CD14-positive monocyte (primary cell): ENCODE measurements around the gene GTF2I. TPM values are rescaled to one million over a fixed set of nuclear protein-coding genes. Genes with fewer than 3 reads are reported as not detected.
"Not testable (repeated sequence)": the region's sequence is repeated elsewhere in the genome, so short reads cannot be mapped to it uniquely, and the experiment has no call there.

Experiments used
- DNase-seq, 3 donors: peaks; one replicate each; pipeline ENCODE4 v3.0.0-alpha.2; 2011 to 2022
- H2AFZ ChIP-seq: 2 replicates; pipeline ENCODE4 v1.6.0; 2012; ENCODE audit warnings: mild to moderate bottlenecking, low read depth, low read length, inconsistent platforms; ENCODE audit not compliant: insufficient read depth, poor library complexity, severe bottlenecking
- H3K27ac ChIP-seq, 2 donors: 1 replicate in 1 of 2; 2 replicates in 1 of 2; pipeline ENCODE4 v1.5.1; 2012 to 2013; ENCODE audit warnings: low read length in 2 of 2, control low read depth in 1 of 2, inconsistent platforms in 1 of 2, low read depth in 1 of 2, mild to moderate bottlenecking in 1 of 2
- H3K27me3 ChIP-seq, 2 donors: one replicate each; pipeline versions ENCODE4 v1.6.0 to v1.6.1; 2011 to 2013; ENCODE audit warnings: low read length in 2 of 2; ENCODE audit not compliant: control insufficient read depth in 2 of 2, insufficient read depth in 2 of 2
- H3K36me3 ChIP-seq, 2 donors: replicated peaks in 1 of 2; 1 replicate in 1 of 2; 2 replicates in 1 of 2; pipeline versions ENCODE4 v1.5.1 to v1.6.1; 2012 to 2013; ENCODE audit warnings: low read length in 2 of 2, control low read depth in 1 of 2, inconsistent platforms in 1 of 2, mild to moderate bottlenecking in 1 of 2; ENCODE audit not compliant: insufficient read depth in 2 of 2, control insufficient read depth in 1 of 2
- H3K4me1 ChIP-seq, 2 donors: 1 replicate in 1 of 2; 2 replicates in 1 of 2; pipeline versions ENCODE4 v1.5.1 to v1.6.1; 2012 to 2013; ENCODE audit warnings: low read length in 2 of 2, control low read depth in 1 of 2, inconsistent platforms in 1 of 2, mild to moderate bottlenecking in 1 of 2, moderate library complexity in 1 of 2; ENCODE audit not compliant: insufficient read depth in 2 of 2, control insufficient read depth in 1 of 2
- H3K4me2 ChIP-seq: replicated peaks from 2 replicates; pipeline ENCODE3; 2012; ENCODE audit warnings: low read length, moderate library complexity, mild to moderate bottlenecking; ENCODE audit not compliant: poor library complexity, severe bottlenecking; ENCODE audit errors: extremely low read depth
- H3K4me3 ChIP-seq, 3 experiments: fragments of 200-600 bp in 1 of 3; sonication (generic) in 1 of 3; replicated peaks in 1 of 3; 1 replicate in 2 of 3; 2 replicates in 1 of 3; pipeline ENCODE4 v1.5.1; 2011 to 2013; ENCODE audit warnings: low read length in 3 of 3, mild to moderate bottlenecking in 3 of 3, control low read depth in 2 of 3, low read depth in 2 of 3, inconsistent platforms in 1 of 3, moderate library complexity in 1 of 3
- H3K79me2 ChIP-seq: 2 replicates; pipeline ENCODE4 v1.6.0; 2012; ENCODE audit warnings: mild to moderate bottlenecking, control low read depth, inconsistent platforms, low read length, moderate library complexity; ENCODE audit not compliant: insufficient read depth
- H3K9ac ChIP-seq: 2 replicates; pipeline ENCODE4 v1.6.0; 2017; ENCODE audit warnings: low read length, mild to moderate bottlenecking; ENCODE audit not compliant: insufficient read depth, poor library complexity, severe bottlenecking
- H3K9me3 ChIP-seq, 2 donors: replicated peaks in 1 of 2; 1 replicate in 1 of 2; 2 replicates in 1 of 2; pipeline versions ENCODE4 v1.5.1 to v1.6.1; 2012 to 2013; ENCODE audit warnings: low read length in 2 of 2, control low read depth in 1 of 2; ENCODE audit not compliant: control insufficient read depth in 1 of 2, insufficient read depth in 1 of 2
- H4K20me1 ChIP-seq: 2 replicates; pipeline ENCODE4 v1.6.0; 2012; ENCODE audit warnings: mild to moderate bottlenecking, low read length, control low read depth, moderate library complexity; ENCODE audit not compliant: insufficient read depth
- H3K27ac Mint-ChIP-seq, 7 donors: one replicate each; pipeline ENCODE4 v1.8.0; 2020; ENCODE audit warnings: mild to moderate bottlenecking in 7 of 7, mixed read lengths in 7 of 7, moderate library complexity in 6 of 7, inconsistent platforms in 2 of 7
- H3K27me3 Mint-ChIP-seq, 3 donors: one replicate each; pipeline ENCODE4 v1.8.0; 2021 to 2022; ENCODE audit warnings: low read depth in 3 of 3, mild to moderate bottlenecking in 3 of 3, mixed read lengths in 3 of 3, moderate library complexity in 3 of 3, inconsistent platforms in 1 of 3
- H3K36me3 Mint-ChIP-seq, 2 donors: one replicate each; pipeline ENCODE4 v1.8.0; 2020; ENCODE audit warnings: mixed read lengths in 2 of 2, inconsistent platforms in 1 of 2, mild to moderate bottlenecking in 1 of 2
- H3K4me1 Mint-ChIP-seq: one replicate; pipeline ENCODE4 v1.8.0; 2020; ENCODE audit warnings: mild to moderate bottlenecking, mixed read lengths
- H3K4me3 Mint-ChIP-seq, 2 donors: one replicate each; pipeline ENCODE4 v1.8.0; 2020; ENCODE audit warnings: mild to moderate bottlenecking in 2 of 2, mixed read lengths in 2 of 2, moderate library complexity in 1 of 2
- H3K9me3 Mint-ChIP-seq, 7 donors: one replicate each; pipeline ENCODE4 v1.8.0; 2020 to 2022; ENCODE audit warnings: mixed read lengths in 7 of 7, mild to moderate bottlenecking in 6 of 7, moderate library complexity in 6 of 7, inconsistent platforms in 2 of 7
- CTCF ChIP-seq: fragments of 200-600 bp; IDR thresholded peaks from one replicate; pipeline ENCODE4 v1.8.0; 2022; ENCODE audit warnings: antibody characterized with exemption, mild to moderate bottlenecking
- WGBS: methylation state at CpG from one replicate; pipeline ENCODE4 v1.1.5; 2013; ENCODE audit warnings: missing lambda C conversion rate; ENCODE audit not compliant: insufficient coverage; 5-methylcytosine and 5-hydroxymethylcytosine counted together
- intact Hi-C, 2 donors: fragments of 100-400 bp; cut with micrococcal nuclease; formaldehyde crosslinking; loops; one replicate each; pipeline versions ENCODE4 v1.15.0 to v1.15.1; 2023
- polyA plus RNA-seq, 3 donors: library from polyadenylated mRNA; depleted of rRNA in 1 of 3; unstranded in 2 of 3; stranded (reverse) in 1 of 3; fragments of 300-500 nt in 2 of 3; fragments of >200 nt in 1 of 3; fragmentation: Illumina TruSeq in 2 of 3; gene quantifications; 1 replicate in 2 of 3; 2 replicates in 1 of 3; pipeline ENCODE4 v1.2.3, GENCODE V29; 2012 to 2021

The GTF2I gene
- polyA plus RNA-seq, 3 donors = 20.9 to 87.8 (median 28.2) TPM

- Mint-ChIP-seq H3K4me1 (no peaks in the 10 kb centered on the region), H3K9me3 (no peaks in the 10 kb centered on the region), H3K27me3 (no peaks in the 10 kb centered on the region), H3K36me3 (peaks cover 29 to 34% of the 10 kb centered on the region in 2 donors), H3K4me3 (no peak overlapping the region), H3K27ac (peak overlapping the region in 2 of 7 donors; percentile 25 to 41)
- peaks cover 3% of the 10 kb centered on the region for H4K20me1 ChIP-seq
- no peaks in the 10 kb centered on the region for H3K79me2 ChIP-seq
- no peak for DNase-seq
- H3K9ac ChIP-seq = no peak overlapping the region
- H3K4me1 ChIP-seq = no peaks in the 10 kb centered on the region
- no peaks in the 10 kb centered on the region for H3K27me3 ChIP-seq
- H2AFZ ChIP-seq = no peak overlapping the region
- no peak overlapping the region for H3K4me3 ChIP-seq
- H3K9me3 ChIP-seq = no peaks in the 10 kb centered on the region
- WGBS = 100% methylated on average over 4 of the region's 8 CpGs
- TF ChIP-seq CTCF = no peak
- H3K36me3 ChIP-seq = peaks cover 10 to 38% of the 10 kb centered on the region in 2 donors
- no peak overlapping the region for H3K4me2 ChIP-seq
- intact Hi-C loops = no loop called here
- H3K27ac ChIP-seq = no peak overlapping the region
Measured at GRCh38 chr7:74726309-74727101, 69.0 kb downstream of the GTF2I start.

- H3K27ac ChIP-seq, H2AFZ ChIP-seq, H3K27ac Mint-ChIP-seq, H4K20me1 ChIP-seq, H3K9ac ChIP-seq, H3K9me3 ChIP-seq, H3K4me1 ChIP-seq, H3K9me3 Mint-ChIP-seq, H3K79me2 ChIP-seq, H3K27me3 ChIP-seq, H3K4me3 ChIP-seq, intact Hi-C loops, H3K4me1 Mint-ChIP-seq, H3K4me2 ChIP-seq, DNase-seq, H3K27me3 Mint-ChIP-seq, H3K4me3 Mint-ChIP-seq: not testable (repeated sequence)
- peaks cover 13 to 19% of the 10 kb centered on the region in 2 donors for H3K36me3 Mint-ChIP-seq
- WGBS = no CpG with 5 or more reads among the region's 10 CpGs
- peaks cover 4 to 18% of the 10 kb centered on the region in 2 donors for H3K36me3 ChIP-seq
Measured at GRCh38 chr7:74728686-74729085, 71.2 kb downstream of the GTF2I start.

DNA sequence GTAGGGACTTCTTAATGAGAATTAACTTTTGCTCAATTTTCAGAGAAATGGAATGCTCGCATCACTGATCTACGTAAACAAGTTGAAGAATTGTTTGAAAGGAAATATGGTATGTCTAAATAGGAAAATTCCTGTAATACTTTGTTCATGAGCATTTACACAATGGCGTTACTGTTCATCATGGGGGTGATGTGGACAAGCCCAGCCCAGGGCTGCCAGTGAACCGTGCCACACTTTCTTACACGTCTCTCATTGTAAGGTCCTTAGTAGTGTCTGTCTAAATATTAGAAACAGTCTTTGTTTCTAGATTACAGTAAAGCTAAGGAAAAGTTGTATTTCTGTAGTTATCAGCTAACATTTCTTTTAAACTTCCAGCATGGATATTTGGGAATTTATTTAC, 72.7 kb downstream of the GTF2I start:
- not testable (repeated sequence) for DNase-seq, H3K27me3 Mint-ChIP-seq
- peaks cover 10 to 14% of the 10 kb centered on the region in 2 donors for H3K36me3 Mint-ChIP-seq

More for the DNA sequence above, 72.7 kb downstream of the GTF2I start:
- H3K27ac Mint-ChIP-seq, intact Hi-C loops, H3K9me3 ChIP-seq, H3K9ac ChIP-seq, H3K4me1 Mint-ChIP-seq, H3K4me3 Mint-ChIP-seq, H3K4me1 ChIP-seq, H3K27ac ChIP-seq, H2AFZ ChIP-seq, H3K27me3 ChIP-seq, H3K79me2 ChIP-seq, H4K20me1 ChIP-seq, H3K4me2 ChIP-seq, H3K9me3 Mint-ChIP-seq, H3K4me3 ChIP-seq: not testable (repeated sequence)
- WGBS = no CpG with 5 or more reads among the region's 5 CpGs
- H3K36me3 ChIP-seq = peaks cover 4 to 17% of the 10 kb centered on the region in 2 donors
